Neural progenitor cell (in vitro differentiated cells): ENCODE measurements around the gene KRTAP5-9. TPM values are rescaled to one million over a fixed set of nuclear protein-coding genes. Genes with fewer than 3 reads are reported as not detected.

ENCODE experiments used
- DNase-seq: peaks from one replicate; pipeline ENCODE4 v3.0.0-alpha.2; 2016; ENCODE audit warnings: low spot score
- H2AFZ ChIP-seq: fragments of 200-600 bp; sonication (generic); replicated peaks from 2 replicates; pipeline ENCODE4 v1.6.1; 2016; ENCODE audit warnings: antibody characterized with exemption
- H3F3A ChIP-seq: fragments of 200-600 bp; sonication (generic); 2 replicates; pipeline ENCODE4 v1.6.1; 2016; ENCODE audit warnings: antibody characterized with exemption, low read depth
- H3K27ac ChIP-seq: fragments of 200-600 bp; sonication (generic); 2 replicates; pipeline ENCODE4 v1.5.1; 2016; ENCODE audit warnings: mild to moderate bottlenecking
- H3K27me3 ChIP-seq: fragments of 200-600 bp; sonication (generic); 2 replicates; pipeline ENCODE4 v1.6.1; 2016; ENCODE audit warnings: mild to moderate bottlenecking, moderate library complexity
- H3K36me3 ChIP-seq: fragments of 200-600 bp; sonication (generic); 2 replicates; pipeline ENCODE4 v1.5.1; 2016
- H3K4me1 ChIP-seq: fragments of 200-600 bp; sonication (generic); 2 replicates; pipeline ENCODE4 v1.6.1; 2016; ENCODE audit warnings: mixed run types
- H3K4me2 ChIP-seq: fragments of 200-600 bp; sonication (generic); 2 replicates; pipeline ENCODE4 v1.6.1; 2016
- H3K4me3 ChIP-seq: fragments of 200-600 bp; sonication (generic); 2 replicates; pipeline ENCODE4 v1.5.1; 2016
- H3K79me2 ChIP-seq: fragments of 200-600 bp; sonication (generic); 2 replicates; pipeline ENCODE4 v1.6.1; 2016; ENCODE audit warnings: low read depth
- H3K9ac ChIP-seq: fragments of 200-600 bp; sonication (generic); 2 replicates; pipeline ENCODE4 v1.6.1; 2016
- H3K9me3 ChIP-seq: fragments of 200-600 bp; sonication (generic); 2 replicates; pipeline ENCODE4 v1.5.1; 2016; ENCODE audit warnings: low read depth
- H4K20me1 ChIP-seq: fragments of 200-600 bp; sonication (generic); 2 replicates; pipeline ENCODE4 v1.6.1; 2016; ENCODE audit warnings: low read depth
- H3K27ac Mint-ChIP-seq: 3 replicates; pipeline ENCODE4 v1.8.0; 2021; ENCODE audit warnings: mixed read lengths
- H3K27me3 Mint-ChIP-seq: 2 replicates; pipeline ENCODE4 v1.8.0; 2022; ENCODE audit warnings: low read depth, mild to moderate bottlenecking, inconsistent platforms, moderate library complexity, mixed read lengths; ENCODE audit not compliant: insufficient read depth
- H3K36me3 Mint-ChIP-seq: 3 replicates; pipeline ENCODE4 v1.8.0; 2021; ENCODE audit warnings: mixed read lengths
- H3K4me1 Mint-ChIP-seq: 3 replicates; pipeline ENCODE4 v1.8.0; 2021; ENCODE audit warnings: mixed read lengths
- H3K4me3 Mint-ChIP-seq: 3 replicates; pipeline ENCODE4 v1.8.0; 2021; ENCODE audit warnings: mild to moderate bottlenecking, moderate library complexity, mixed read lengths
- H3K9me3 Mint-ChIP-seq: 3 replicates; pipeline ENCODE4 v1.8.0; 2020; ENCODE audit warnings: mixed read lengths
- EZH2 ChIP-seq: fragments of 200-600 bp; sonication (generic); IDR thresholded peaks from 2 replicates; pipeline ENCODE4 v1.6.1; 2017; ENCODE audit warnings: antibody characterized with exemption, mild to moderate bottlenecking, moderate library complexity
- EZH2phosphoT487 ChIP-seq: fragments of 200-600 bp; sonication (generic); IDR thresholded peaks from 2 replicates; pipeline ENCODE4 v1.6.1; 2017; ENCODE audit warnings: antibody characterized with exemption
- total RNA-seq: library from RNA; depleted of rRNA; stranded (reverse); fragments of >200 nt; gene quantifications from 2 replicates; pipeline ENCODE4 v1.2.3, GENCODE V29; 2015; ENCODE audit warnings: low replicate concordance
- TF ChIP-seq, protein P1 (sequence below): fragments of 200-600 bp; sonication (generic); IDR thresholded peaks from 2 replicates; pipeline ENCODE4 v1.5.1; 2017; ENCODE audit warnings: antibody characterized with exemption, mild to moderate bottlenecking

Gene KRTAP5-9
- total RNA-seq, 1 donor from 2014 or later, result not detected

DNA sequence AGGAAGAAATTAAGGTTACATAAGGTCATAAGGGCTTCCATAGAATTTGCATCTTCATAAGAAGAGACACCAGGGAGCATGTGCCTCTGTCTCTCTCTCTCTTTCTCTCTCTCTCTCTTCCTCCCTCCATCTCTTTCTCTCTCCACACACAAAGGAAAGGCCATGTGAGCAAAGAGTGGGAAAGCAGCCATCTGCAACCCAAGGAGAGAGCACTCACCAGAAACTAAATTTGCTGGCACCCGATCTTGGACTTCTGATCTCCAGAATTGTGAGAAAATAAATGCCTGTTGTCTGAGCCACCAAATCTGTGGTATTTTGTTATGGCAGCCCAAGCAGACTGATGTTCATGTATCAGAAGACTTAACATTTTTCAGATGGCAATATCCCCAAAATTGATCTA, 10.8 kb downstream of the KRTAP5-9 start:
- Mint-ChIP-seq H3K9me3 (peaks cover 14% of the 10 kb centered on the region), H3K4me3 (no peak overlapping the region), H3K36me3 (no peaks in the 10 kb centered on the region), H3K4me1 (no peaks in the 10 kb centered on the region), H3K27ac (no peak overlapping the region), H3K27me3 (peaks cover 4% of the 10 kb centered on the region)
- Histone ChIP-seq H2AFZ (no peak overlapping the region), H3K27ac (no peak overlapping the region), H4K20me1 (no peaks in the 10 kb centered on the region), H3K4me1 (no peaks in the 10 kb centered on the region), H3K9ac (no peak overlapping the region), H3K27me3 (no peaks in the 10 kb centered on the region), H3K9me3 (no peaks in the 10 kb centered on the region), H3K79me2 (no peaks in the 10 kb centered on the region), H3K36me3 (no peaks in the 10 kb centered on the region), H3K4me3 (no peak overlapping the region), H3F3A (no peaks in the 10 kb centered on the region), H3K4me2 (no peak overlapping the region)
- no peak for TF ChIP-seq EZH2phosphoT487
- no peak for TF ChIP-seq EZH2
- TF ChIP-seq, protein P1, sequence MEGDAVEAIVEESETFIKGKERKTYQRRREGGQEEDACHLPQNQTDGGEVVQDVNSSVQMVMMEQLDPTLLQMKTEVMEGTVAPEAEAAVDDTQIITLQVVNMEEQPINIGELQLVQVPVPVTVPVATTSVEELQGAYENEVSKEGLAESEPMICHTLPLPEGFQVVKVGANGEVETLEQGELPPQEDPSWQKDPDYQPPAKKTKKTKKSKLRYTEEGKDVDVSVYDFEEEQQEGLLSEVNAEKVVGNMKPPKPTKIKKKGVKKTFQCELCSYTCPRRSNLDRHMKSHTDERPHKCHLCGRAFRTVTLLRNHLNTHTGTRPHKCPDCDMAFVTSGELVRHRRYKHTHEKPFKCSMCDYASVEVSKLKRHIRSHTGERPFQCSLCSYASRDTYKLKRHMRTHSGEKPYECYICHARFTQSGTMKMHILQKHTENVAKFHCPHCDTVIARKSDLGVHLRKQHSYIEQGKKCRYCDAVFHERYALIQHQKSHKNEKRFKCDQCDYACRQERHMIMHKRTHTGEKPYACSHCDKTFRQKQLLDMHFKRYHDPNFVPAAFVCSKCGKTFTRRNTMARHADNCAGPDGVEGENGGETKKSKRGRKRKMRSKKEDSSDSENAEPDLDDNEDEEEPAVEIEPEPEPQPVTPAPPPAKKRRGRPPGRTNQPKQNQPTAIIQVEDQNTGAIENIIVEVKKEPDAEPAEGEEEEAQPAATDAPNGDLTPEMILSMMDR, result no peak
- DNase-seq, result no peak

DNA sequence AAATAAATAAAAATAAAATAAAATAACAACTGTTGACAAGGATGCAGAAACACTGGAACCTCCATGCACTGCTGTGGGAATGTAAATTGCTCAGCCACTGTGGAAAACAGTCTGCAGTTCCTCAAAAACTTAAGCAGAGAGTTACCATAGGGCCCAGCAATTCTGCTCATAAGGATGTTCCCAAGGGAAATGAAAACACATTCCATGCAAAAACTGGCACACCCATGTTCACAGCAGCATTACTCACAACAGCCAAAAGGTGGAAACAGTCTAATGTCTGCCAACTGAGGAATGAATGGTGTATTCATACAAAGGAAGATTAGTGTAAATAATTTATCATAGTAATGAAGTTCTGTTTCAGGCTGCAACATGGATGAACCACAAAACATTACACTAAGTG, 13.9 kb downstream of the KRTAP5-9 start:
- H3K4me1 Mint-ChIP-seq, result peaks cover 20% of the 10 kb centered on the region
- no peaks in the 10 kb centered on the region for H3K9me3 ChIP-seq
- H3K36me3 Mint-ChIP-seq, result no peaks in the 10 kb centered on the region
- no peak overlapping the region for H3K4me3 Mint-ChIP-seq
- H3K79me2 ChIP-seq, result no peaks in the 10 kb centered on the region
- DNase-seq, result no peak
- H3K4me1 ChIP-seq, result no peaks in the 10 kb centered on the region
- H3K36me3 ChIP-seq, result no peaks in the 10 kb centered on the region
- H3K27ac Mint-ChIP-seq, result no peak overlapping the region
- no peak overlapping the region for H3K27ac ChIP-seq
- no peaks in the 10 kb centered on the region for H4K20me1 ChIP-seq
- TF ChIP-seq, protein P1, result no peak
- TF ChIP-seq EZH2 (no peak), EZH2phosphoT487 (no peak)
- no peak overlapping the region for H3K9ac ChIP-seq
- no peak overlapping the region for H2AFZ ChIP-seq
- no peak overlapping the region for H3K4me3 ChIP-seq
- peaks cover 4% of the 10 kb centered on the region for H3K27me3 Mint-ChIP-seq
- H3F3A ChIP-seq, result no peaks in the 10 kb centered on the region
- no peaks in the 10 kb centered on the region for H3K27me3 ChIP-seq
- peaks cover 13% of the 10 kb centered on the region for H3K9me3 Mint-ChIP-seq
- no peak overlapping the region for H3K4me2 ChIP-seq

DNA sequence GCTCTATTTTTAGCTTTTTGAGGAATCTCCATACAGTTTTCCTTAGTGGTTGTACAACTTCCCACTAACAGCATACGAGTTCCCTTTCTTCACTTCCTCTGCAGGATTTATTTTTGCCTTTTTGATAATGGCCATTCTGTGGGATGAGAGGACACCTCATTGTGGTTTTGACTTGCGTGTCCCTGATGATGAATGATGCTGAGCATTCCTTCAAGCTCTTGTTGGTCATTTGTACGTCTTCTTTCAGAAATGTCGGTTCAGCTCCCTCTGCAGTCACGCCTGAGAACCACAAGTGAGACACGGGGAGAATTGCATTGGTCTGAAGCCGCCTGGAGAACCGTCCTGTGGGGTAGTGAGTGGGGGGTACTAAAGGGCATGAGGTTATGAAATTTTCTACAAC, 15.2 kb downstream of the KRTAP5-9 start:
- H3K27me3 Mint-ChIP-seq, result peaks cover 4% of the 10 kb centered on the region
- Histone ChIP-seq H3K9ac (no peak overlapping the region), H3F3A (no peaks in the 10 kb centered on the region), H2AFZ (no peak overlapping the region), H3K27ac (no peak overlapping the region), H3K4me2 (no peak overlapping the region), H3K79me2 (no peaks in the 10 kb centered on the region), H3K4me1 (no peaks in the 10 kb centered on the region), H4K20me1 (no peaks in the 10 kb centered on the region), H3K36me3 (no peaks in the 10 kb centered on the region), H3K4me3 (no peak overlapping the region), H3K27me3 (no peaks in the 10 kb centered on the region), H3K9me3 (no peaks in the 10 kb centered on the region)
- peaks cover 30% of the 10 kb centered on the region for H3K4me1 Mint-ChIP-seq
- peak; percentile 65 for DNase-seq
- no peak overlapping the region for H3K4me3 Mint-ChIP-seq
- H3K36me3 Mint-ChIP-seq, result no peaks in the 10 kb centered on the region
- H3K9me3 Mint-ChIP-seq, result peaks cover 7% of the 10 kb centered on the region
- TF ChIP-seq EZH2, result no peak
- TF ChIP-seq, protein P1, result peak; percentile 64
- H3K27ac Mint-ChIP-seq, result no peak overlapping the region

DNA sequence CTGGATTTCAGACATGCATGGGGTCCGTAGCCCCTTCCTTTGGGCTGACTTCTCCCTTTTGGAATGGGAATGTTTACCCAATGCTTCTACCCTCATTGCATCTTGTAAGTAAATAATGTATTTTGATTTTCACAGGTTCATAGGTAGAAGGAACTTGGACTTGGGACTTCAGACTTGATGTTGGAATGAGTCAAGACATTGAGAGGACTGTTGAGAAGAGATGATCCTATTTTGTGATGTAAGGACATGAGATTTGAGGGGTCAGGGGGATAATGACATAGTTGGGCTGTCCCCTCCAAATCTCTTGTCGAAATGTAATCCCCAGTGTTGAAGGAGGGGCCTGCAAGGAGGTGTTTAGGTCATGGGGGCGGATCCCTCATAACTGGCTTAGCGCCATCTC, 16.2 kb downstream of the KRTAP5-9 start:
- Histone ChIP-seq H3K36me3 (no peaks in the 10 kb centered on the region), H3K4me1 (no peaks in the 10 kb centered on the region), H3K9ac (no peak overlapping the region), H3K9me3 (no peaks in the 10 kb centered on the region), H3K4me2 (no peak overlapping the region), H3K27ac (no peak overlapping the region), H3F3A (no peaks in the 10 kb centered on the region), H3K4me3 (no peak overlapping the region), H4K20me1 (no peaks in the 10 kb centered on the region), H2AFZ (no peak overlapping the region), H3K79me2 (no peaks in the 10 kb centered on the region), H3K27me3 (no peaks in the 10 kb centered on the region)
- peaks cover 36% of the 10 kb centered on the region for H3K4me1 Mint-ChIP-seq
- H3K27me3 Mint-ChIP-seq, result peaks cover 6% of the 10 kb centered on the region
- peaks cover 4% of the 10 kb centered on the region for H3K9me3 Mint-ChIP-seq
- no peaks in the 10 kb centered on the region for H3K36me3 Mint-ChIP-seq
- no peak overlapping the region for H3K27ac Mint-ChIP-seq
- no peak overlapping the region for H3K4me3 Mint-ChIP-seq
- TF ChIP-seq EZH2phosphoT487 (no peak), EZH2 (no peak)
- TF ChIP-seq, protein P1, result no peak
- no peak for DNase-seq
